ENCODE data around the gene IZUMO2. TPM values are rescaled to one million over a fixed set of nuclear protein-coding genes. Genes with fewer than 3 reads are reported as not detected.
A peak's percentile ranks its signal among the peaks of the same experiment; 100 is the strongest.
"Not testable (repeated sequence)": the region's sequence is repeated elsewhere in the genome, so short reads cannot be mapped to it uniquely, and the experiment has no call there.

Gene IZUMO2
- total RNA-seq, 1 donor from 2014 or later, result not detected

- no peak overlapping the region for H3K4me3 Mint-ChIP-seq (ENCODE audit: unreplicated experiment)
- no peaks in the 10 kb centered on the region for H3K4me1 Mint-ChIP-seq (ENCODE audit: unreplicated experiment)
- no peak overlapping the region for H3K27ac Mint-ChIP-seq (ENCODE audit: unreplicated experiment)
- H3K9me3 Mint-ChIP-seq (ENCODE audit: unreplicated experiment), result peaks cover 17% of the 10 kb centered on the region
- H3K36me3 Mint-ChIP-seq (ENCODE audit: unreplicated experiment), result no peaks in the 10 kb centered on the region
- no peak for DNase-seq (ENCODE audit: extremely low spot score, unreplicated experiment)
- no peaks in the 10 kb centered on the region for H3K27me3 Mint-ChIP-seq (ENCODE audit: unreplicated experiment)
- no peak for TF ChIP-seq CTCF (IDR thresholded peaks at IDR 0.05)
Observed at GRCh38 chr19:50154529-50154928, 8.6 kb downstream of the IZUMO2 start.

- H3K4me3 Mint-ChIP-seq (ENCODE audit: unreplicated experiment), result no peak overlapping the region
- H3K9me3 Mint-ChIP-seq (ENCODE audit: unreplicated experiment), result peaks cover 9% of the 10 kb centered on the region
- DNase-seq (ENCODE audit: extremely low spot score, unreplicated experiment), result no peak
- no peaks in the 10 kb centered on the region for H3K36me3 Mint-ChIP-seq (ENCODE audit: unreplicated experiment)
- H3K4me1 Mint-ChIP-seq (ENCODE audit: unreplicated experiment), result peaks cover 1% of the 10 kb centered on the region
- no peak overlapping the region for H3K27ac Mint-ChIP-seq (ENCODE audit: unreplicated experiment)
- no peak for TF ChIP-seq CTCF (IDR thresholded peaks at IDR 0.05)
- no peaks in the 10 kb centered on the region for H3K27me3 Mint-ChIP-seq (ENCODE audit: unreplicated experiment)
Observed at GRCh38 chr19:50152578-50152977, 10.5 kb downstream of the IZUMO2 start.

GRCh38 chr19:50148528-50148927 lies 14.6 kb downstream of the IZUMO2 start:
- peaks cover 6% of the 10 kb centered on the region for H3K4me1 Mint-ChIP-seq (ENCODE audit: unreplicated experiment)

GRCh38 chr19:50147462-50148423 lies 15.3 kb downstream of the IZUMO2 start:
- Mint-ChIP-seq H3K9me3 (ENCODE audit: unreplicated experiment) (peaks cover 6% of the 10 kb centered on the region), H3K36me3 (ENCODE audit: unreplicated experiment) (no peaks in the 10 kb centered on the region), H3K27me3 (ENCODE audit: unreplicated experiment) (no peaks in the 10 kb centered on the region), H3K27ac (ENCODE audit: unreplicated experiment) (no peak overlapping the region), H3K4me3 (ENCODE audit: unreplicated experiment) (peak overlapping the region; percentile 71), H3K4me1 (ENCODE audit: unreplicated experiment) (peaks cover 6% of the 10 kb centered on the region)
- peak; percentile 40 for TF ChIP-seq CTCF (IDR thresholded peaks at IDR 0.05)
- DNase-seq (ENCODE audit: extremely low spot score, unreplicated experiment), result peak; percentile 89

More at GRCh38 chr19:50148528-50148927, 14.6 kb downstream of the IZUMO2 start:
- no peak overlapping the region for H3K27ac Mint-ChIP-seq (ENCODE audit: unreplicated experiment)
- no peak for TF ChIP-seq CTCF (IDR thresholded peaks at IDR 0.05)
- peak overlapping the region; percentile 71 for H3K4me3 Mint-ChIP-seq (ENCODE audit: unreplicated experiment)
- no peak for DNase-seq (ENCODE audit: extremely low spot score, unreplicated experiment)
- no peaks in the 10 kb centered on the region for H3K36me3 Mint-ChIP-seq (ENCODE audit: unreplicated experiment)
- H3K9me3 Mint-ChIP-seq (ENCODE audit: unreplicated experiment), result peaks cover 6% of the 10 kb centered on the region
- H3K27me3 Mint-ChIP-seq (ENCODE audit: unreplicated experiment), result no peaks in the 10 kb centered on the region

GRCh38 chr19:50141921-50142320 lies 21.2 kb downstream of the IZUMO2 start:
- not testable (repeated sequence) for H3K4me3 Mint-ChIP-seq (ENCODE audit: unreplicated experiment); H3K4me1 Mint-ChIP-seq (ENCODE audit: unreplicated experiment); H3K27me3 Mint-ChIP-seq (ENCODE audit: unreplicated experiment)

GRCh38 chr19:50140118-50140845 lies 22.8 kb downstream of the IZUMO2 start:
- H3K27me3 Mint-ChIP-seq (ENCODE audit: unreplicated experiment); H3K27ac Mint-ChIP-seq (ENCODE audit: unreplicated experiment); H3K4me1 Mint-ChIP-seq (ENCODE audit: unreplicated experiment); H3K36me3 Mint-ChIP-seq (ENCODE audit: unreplicated experiment); H3K9me3 Mint-ChIP-seq (ENCODE audit: unreplicated experiment); H3K4me3 Mint-ChIP-seq (ENCODE audit: unreplicated experiment); DNase-seq (ENCODE audit: extremely low spot score, unreplicated experiment): not testable (repeated sequence)

More at GRCh38 chr19:50141921-50142320, 21.2 kb downstream of the IZUMO2 start:
- DNase-seq (ENCODE audit: extremely low spot score, unreplicated experiment); H3K27ac Mint-ChIP-seq (ENCODE audit: unreplicated experiment); H3K9me3 Mint-ChIP-seq (ENCODE audit: unreplicated experiment); H3K36me3 Mint-ChIP-seq (ENCODE audit: unreplicated experiment): not testable (repeated sequence)

GRCh38 chr19:50136603-50137365 lies 26.3 kb downstream of the IZUMO2 start:
- H3K9me3 Mint-ChIP-seq (ENCODE audit: unreplicated experiment); H3K4me1 Mint-ChIP-seq (ENCODE audit: unreplicated experiment); H3K36me3 Mint-ChIP-seq (ENCODE audit: unreplicated experiment); H3K4me3 Mint-ChIP-seq (ENCODE audit: unreplicated experiment); H3K27me3 Mint-ChIP-seq (ENCODE audit: unreplicated experiment); H3K27ac Mint-ChIP-seq (ENCODE audit: unreplicated experiment): not testable (repeated sequence)
- DNase-seq (ENCODE audit: extremely low spot score, unreplicated experiment), result peak; percentile 90
